Astrocyte of the hippocampus (primary cell): ENCODE data around the gene IL34.
"Not testable (repeated sequence)": the region's sequence is repeated elsewhere in the genome, so short reads cannot be mapped to it uniquely, and the experiment has no call there.

Experiments
- DNase-seq: peaks from one replicate; pipeline ENCODE4 v3.0.0; 2011; ENCODE audit warnings: low read depth, low spot score

Gene IL34

GRCh38 chr16:70646260-70647241 is at the start of gene IL34:
Gene IL34 (plus strand): TSS chr16:70646559. CDS start chr16:70646948, 389 bp downstream.
- DNase-seq: peak; percentile 41

- no peak for DNase-seq
These were observed 49.1 kb upstream of the IL34 start for GRCh38 chr16:70597135-70597835.

GRCh38 chr16:70598937-70599503 is 47.3 kb upstream of the IL34 start:
- no peak for DNase-seq

GRCh38 chr16:70600730-70601129 is 45.6 kb upstream of the IL34 start:
- no peak for DNase-seq

GRCh38 chr16:70601576-70602575 is 44.5 kb upstream of the IL34 start:
- DNase-seq: peak; percentile 65

- no peak for DNase-seq
These were observed 43.5 kb upstream of the IL34 start for GRCh38 chr16:70602831-70603230.

GRCh38 chr16:70604407-70605282 is 41.7 kb upstream of the IL34 start:
- no peak for DNase-seq

GRCh38 chr16:70605283-70605657 is 41.1 kb upstream of the IL34 start:
- DNase-seq: no peak

GRCh38 chr16:70608521-70608920 is 37.8 kb upstream of the IL34 start:
- no peak for DNase-seq

- DNase-seq: no peak
These were observed 35.8 kb upstream of the IL34 start for GRCh38 chr16:70610273-70611223.

GRCh38 chr16:70611224-70611598 is 35.1 kb upstream of the IL34 start:
- DNase-seq: no peak

GRCh38 chr16:70611785-70612303 is 34.5 kb upstream of the IL34 start:
- DNase-seq: no peak

GRCh38 chr16:70612931-70613330 is 33.4 kb upstream of the IL34 start:
- no peak for DNase-seq

GRCh38 chr16:70614208-70614951 is 32.0 kb upstream of the IL34 start:
- DNase-seq: no peak

- DNase-seq: no peak
These were observed 30.4 kb upstream of the IL34 start for GRCh38 chr16:70615945-70616344.

GRCh38 chr16:70621864-70622263 is 24.5 kb upstream of the IL34 start:
- not testable (repeated sequence) for DNase-seq

- no peak for DNase-seq
These were observed 18.7 kb upstream of the IL34 start for GRCh38 chr16:70627696-70628095.
